Measurements from ENCODE around the gene CHD8.

The CHD8 gene

DNA sequence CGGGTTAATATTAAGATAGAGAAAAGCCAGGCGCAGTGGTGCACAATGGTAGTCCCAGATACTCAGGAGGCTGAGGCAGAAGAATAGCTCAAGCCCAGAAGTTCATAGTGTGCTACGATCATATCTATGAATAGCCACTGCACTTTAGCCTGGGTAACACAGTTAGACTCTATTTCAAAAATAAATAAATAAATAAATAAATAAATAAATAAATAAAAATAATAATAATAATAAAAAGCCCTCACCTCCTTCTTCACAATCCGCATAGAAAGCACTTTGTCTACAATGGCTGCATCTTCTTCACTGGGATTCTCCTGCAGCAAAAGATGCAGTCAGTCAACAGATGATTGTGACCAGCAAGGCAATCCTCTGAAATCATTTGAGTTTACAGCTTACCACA, 40.6 kb downstream of the CHD8 start:
- H2AFZ ChIP-seq (ENCODE audit: low read depth, low read length, severe bottlenecking), result no peak overlapping the region
- no peak overlapping the region for H3K4me3 ChIP-seq (ENCODE audit: insufficient read depth, low read length, poor library complexity, severe bottlenecking)
- no peak overlapping the region for H3K9ac ChIP-seq (ENCODE audit: low read length)
- H4K20me1 ChIP-seq (ENCODE audit: low read depth, low read length), result 0 out of 2 replicates have a peak, but pooled peaks cover 6% of the 10 kb centered on the region
- H3K27ac ChIP-seq (ENCODE audit: low read depth, low read length), result no peak overlapping the region
- H3K4me2 ChIP-seq (ENCODE audit: low read depth, low read length, poor library complexity, severe bottlenecking), result no peak overlapping the region
- H3K27me3 ChIP-seq (ENCODE audit: low read length), result no peaks in the 10 kb centered on the region
- 0 out of 2 replicates have a peak, but pooled peaks cover 5% of the 10 kb centered on the region for H3F3A ChIP-seq (ENCODE audit: insufficient read depth)
- TF ChIP-seq EZH2phosphoT487 (conservative IDR thresholded peaks at IDR 0.05; ENCODE audit: low read length) (no peak), CTCF (IDR thresholded peaks at IDR 0.05; ENCODE audit: insufficient read depth, low read length, poor library complexity, severe bottlenecking) (no peak)
- H3K9me2 ChIP-seq (replicated peaks; ENCODE audit: insufficient read depth, low read length), result no peaks in the 10 kb centered on the region
- peaks cover 41% of the 10 kb centered on the region; the same call in 1 of the 2 replicates for H3K36me3 ChIP-seq (ENCODE audit: low read length)
- H3K9me3 ChIP-seq (ENCODE audit: insufficient read depth, low read length), result no peaks in the 10 kb centered on the region
- H3K79me2 ChIP-seq (ENCODE audit: insufficient read depth, low read length), result no peaks in the 10 kb centered on the region

- no peak overlapping the region for H2AFZ ChIP-seq (ENCODE audit: low read depth, low read length, severe bottlenecking)
- H3K4me3 ChIP-seq (ENCODE audit: insufficient read depth, low read length, poor library complexity, severe bottlenecking), result no peak overlapping the region
- H3K79me2 ChIP-seq (ENCODE audit: insufficient read depth, low read length), result no peaks in the 10 kb centered on the region
- 0 out of 2 replicates have a peak, but pooled peaks cover 5% of the 10 kb centered on the region for H3F3A ChIP-seq (ENCODE audit: insufficient read depth)
- H3K36me3 ChIP-seq (ENCODE audit: low read length), result peaks cover 53% of the 10 kb centered on the region; the same call in 1 of the 2 replicates
- H3K9me2 ChIP-seq (replicated peaks; ENCODE audit: insufficient read depth, low read length), result no peaks in the 10 kb centered on the region
- H4K20me1 ChIP-seq (ENCODE audit: low read depth, low read length), result 0 out of 2 replicates have a peak, but pooled peaks cover 6% of the 10 kb centered on the region
- TF ChIP-seq CTCF (IDR thresholded peaks at IDR 0.05; ENCODE audit: insufficient read depth, low read length, poor library complexity, severe bottlenecking), result no peak
- TF ChIP-seq EZH2phosphoT487 (conservative IDR thresholded peaks at IDR 0.05; ENCODE audit: low read length), result no peak
- H3K9ac ChIP-seq (ENCODE audit: low read length), result no peak overlapping the region
- no peaks in the 10 kb centered on the region for H3K9me3 ChIP-seq (ENCODE audit: insufficient read depth, low read length)
- H3K4me2 ChIP-seq (ENCODE audit: low read depth, low read length, poor library complexity, severe bottlenecking), result no peak overlapping the region
- H3K27me3 ChIP-seq (ENCODE audit: low read length), result no peaks in the 10 kb centered on the region
- no peak overlapping the region for H3K27ac ChIP-seq (ENCODE audit: low read depth, low read length)
Measured at GRCh38 chr14:21414137-21414631, 41.7 kb downstream of the CHD8 start.

- no peak overlapping the region for H3K9ac ChIP-seq (ENCODE audit: low read length)
- no peaks in the 10 kb centered on the region for H3K27me3 ChIP-seq (ENCODE audit: low read length)
- no peak overlapping the region for H2AFZ ChIP-seq (ENCODE audit: low read depth, low read length, severe bottlenecking)
- H3K27ac ChIP-seq (ENCODE audit: low read depth, low read length), result no peak overlapping the region
- peaks cover 68% of the 10 kb centered on the region for H3K36me3 ChIP-seq (ENCODE audit: low read length)
- TF ChIP-seq EZH2phosphoT487 (conservative IDR thresholded peaks at IDR 0.05; ENCODE audit: low read length) (no peak), CTCF (IDR thresholded peaks at IDR 0.05; ENCODE audit: insufficient read depth, low read length, poor library complexity, severe bottlenecking) (no peak)
- no peaks in the 10 kb centered on the region for H3K9me3 ChIP-seq (ENCODE audit: insufficient read depth, low read length)
- H3K4me3 ChIP-seq (ENCODE audit: insufficient read depth, low read length, poor library complexity, severe bottlenecking), result no peak overlapping the region
- no peaks in the 10 kb centered on the region for H4K20me1 ChIP-seq (ENCODE audit: low read depth, low read length)
- H3F3A ChIP-seq (ENCODE audit: insufficient read depth), result no peaks in the 10 kb centered on the region
- no peaks in the 10 kb centered on the region for H3K9me2 ChIP-seq (replicated peaks; ENCODE audit: insufficient read depth, low read length)
- no peak overlapping the region for H3K4me2 ChIP-seq (ENCODE audit: low read depth, low read length, poor library complexity, severe bottlenecking)
- H3K79me2 ChIP-seq (ENCODE audit: insufficient read depth, low read length), result no peaks in the 10 kb centered on the region
Measured at GRCh38 chr14:21408147-21408546, 47.8 kb downstream of the CHD8 start.
